Measurements from ENCODE around the gene CHPT1. TPM values are rescaled to one million over a fixed set of nuclear protein-coding genes. Genes with fewer than 3 reads are reported as not detected.

Gene CHPT1
- total and polyA plus RNA-seq, 2 experiments from 2014 or later: 22.2 to 23.0 TPM

DNA sequence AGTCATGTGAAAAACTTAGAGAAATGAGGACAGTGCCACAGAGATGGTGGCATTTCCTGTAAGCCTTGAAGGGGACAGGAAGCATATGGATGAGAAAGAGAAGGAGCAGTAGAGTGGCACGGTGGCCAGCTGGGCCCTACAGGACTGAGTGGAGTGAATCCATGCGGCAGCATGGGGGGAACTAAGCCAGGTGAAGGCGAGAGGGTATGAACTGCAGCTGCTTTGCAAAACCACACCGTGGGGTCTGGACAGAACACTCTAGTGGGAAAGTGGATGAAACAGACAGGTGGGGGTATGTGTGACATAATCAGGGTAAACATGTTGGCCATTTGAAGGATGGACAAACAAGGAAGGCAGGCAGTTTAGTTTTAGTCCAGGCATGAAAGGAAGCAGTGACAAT, 52.2 kb downstream of the CHPT1 start:
- Histone ChIP-seq H3K4me2 (no peak overlapping the region), H3F3A (replicated peaks; ENCODE audit: low read depth) (no peaks in the 10 kb centered on the region), H3K79me2 (replicated peaks; ENCODE audit: insufficient read depth) (no peaks in the 10 kb centered on the region), H3K9me2 (ENCODE audit: insufficient read depth) (no peaks in the 10 kb centered on the region), H3K4me3 (no peak overlapping the region), H3K4me1 (ENCODE audit: insufficient read depth) (peaks cover 8% of the 10 kb centered on the region), H3K27me3 (ENCODE audit: insufficient read depth) (no peaks in the 10 kb centered on the region), H3K27ac (ENCODE audit: low read depth) (no peak overlapping the region), H3K36me3 (ENCODE audit: insufficient read depth) (peaks cover 6% of the 10 kb centered on the region; the same call in 1 of the 2 replicates), H4K20me1 (replicated peaks; ENCODE audit: insufficient read depth) (no peaks in the 10 kb centered on the region; the same call in 1 of the 2 replicates), H2AFZ (no peak overlapping the region)
- Mint-ChIP-seq H3K4me1 (peaks cover 18% of the 10 kb centered on the region), H3K36me3 (ENCODE audit: low read depth) (no peaks in the 10 kb centered on the region; the same call in 2 of the 3 replicates), H3K4me3 (no peak overlapping the region), H3K27ac (no peak overlapping the region), H3K27me3 (ENCODE audit: insufficient read depth, low read depth, poor library complexity) (peaks cover 2% of the 10 kb centered on the region), H3K9me3 (no peaks in the 10 kb centered on the region)
- TF ChIP-seq ZNF331 (CRISPR knock-in tag; IDR thresholded peaks at IDR 0.05; ENCODE audit: low read depth) (no peak), CREB1 (CRISPR knock-in tag; IDR thresholded peaks at IDR 0.05; ENCODE audit: low read depth) (no peak), POLR2AphosphoS5 (IDR thresholded peaks at IDR 0.05; ENCODE audit: low read depth) (no peak), STAT1 (IDR thresholded peaks at IDR 0.05; ENCODE audit: unreplicated experiment) (no peak), EZH2 (IDR thresholded peaks at IDR 0.05; ENCODE audit: low read depth, unreplicated experiment) (no peak), NANOG (IDR thresholded peaks at IDR 0.05; ENCODE audit: borderline replicate concordance) (no peak), ZNF114 (CRISPR knock-in tag; IDR thresholded peaks at IDR 0.05) (no peak), JUNB (IDR thresholded peaks at IDR 0.05; ENCODE audit: unreplicated experiment) (no peak)
- TF ChIP-seq, protein P1, sequence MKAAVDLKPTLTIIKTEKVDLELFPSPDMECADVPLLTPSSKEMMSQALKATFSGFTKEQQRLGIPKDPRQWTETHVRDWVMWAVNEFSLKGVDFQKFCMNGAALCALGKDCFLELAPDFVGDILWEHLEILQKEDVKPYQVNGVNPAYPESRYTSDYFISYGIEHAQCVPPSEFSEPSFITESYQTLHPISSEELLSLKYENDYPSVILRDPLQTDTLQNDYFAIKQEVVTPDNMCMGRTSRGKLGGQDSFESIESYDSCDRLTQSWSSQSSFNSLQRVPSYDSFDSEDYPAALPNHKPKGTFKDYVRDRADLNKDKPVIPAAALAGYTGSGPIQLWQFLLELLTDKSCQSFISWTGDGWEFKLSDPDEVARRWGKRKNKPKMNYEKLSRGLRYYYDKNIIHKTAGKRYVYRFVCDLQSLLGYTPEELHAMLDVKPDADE (IDR thresholded peaks at IDR 0.05): no peak
- TF ChIP-seq, protein P2, sequence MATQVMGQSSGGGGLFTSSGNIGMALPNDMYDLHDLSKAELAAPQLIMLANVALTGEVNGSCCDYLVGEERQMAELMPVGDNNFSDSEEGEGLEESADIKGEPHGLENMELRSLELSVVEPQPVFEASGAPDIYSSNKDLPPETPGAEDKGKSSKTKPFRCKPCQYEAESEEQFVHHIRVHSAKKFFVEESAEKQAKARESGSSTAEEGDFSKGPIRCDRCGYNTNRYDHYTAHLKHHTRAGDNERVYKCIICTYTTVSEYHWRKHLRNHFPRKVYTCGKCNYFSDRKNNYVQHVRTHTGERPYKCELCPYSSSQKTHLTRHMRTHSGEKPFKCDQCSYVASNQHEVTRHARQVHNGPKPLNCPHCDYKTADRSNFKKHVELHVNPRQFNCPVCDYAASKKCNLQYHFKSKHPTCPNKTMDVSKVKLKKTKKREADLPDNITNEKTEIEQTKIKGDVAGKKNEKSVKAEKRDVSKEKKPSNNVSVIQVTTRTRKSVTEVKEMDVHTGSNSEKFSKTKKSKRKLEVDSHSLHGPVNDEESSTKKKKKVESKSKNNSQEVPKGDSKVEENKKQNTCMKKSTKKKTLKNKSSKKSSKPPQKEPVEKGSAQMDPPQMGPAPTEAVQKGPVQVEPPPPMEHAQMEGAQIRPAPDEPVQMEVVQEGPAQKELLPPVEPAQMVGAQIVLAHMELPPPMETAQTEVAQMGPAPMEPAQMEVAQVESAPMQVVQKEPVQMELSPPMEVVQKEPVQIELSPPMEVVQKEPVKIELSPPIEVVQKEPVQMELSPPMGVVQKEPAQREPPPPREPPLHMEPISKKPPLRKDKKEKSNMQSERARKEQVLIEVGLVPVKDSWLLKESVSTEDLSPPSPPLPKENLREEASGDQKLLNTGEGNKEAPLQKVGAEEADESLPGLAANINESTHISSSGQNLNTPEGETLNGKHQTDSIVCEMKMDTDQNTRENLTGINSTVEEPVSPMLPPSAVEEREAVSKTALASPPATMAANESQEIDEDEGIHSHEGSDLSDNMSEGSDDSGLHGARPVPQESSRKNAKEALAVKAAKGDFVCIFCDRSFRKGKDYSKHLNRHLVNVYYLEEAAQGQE (IDR thresholded peaks at IDR 0.05; ENCODE audit: unreplicated experiment): no peak
- TF ChIP-seq, protein P3, sequence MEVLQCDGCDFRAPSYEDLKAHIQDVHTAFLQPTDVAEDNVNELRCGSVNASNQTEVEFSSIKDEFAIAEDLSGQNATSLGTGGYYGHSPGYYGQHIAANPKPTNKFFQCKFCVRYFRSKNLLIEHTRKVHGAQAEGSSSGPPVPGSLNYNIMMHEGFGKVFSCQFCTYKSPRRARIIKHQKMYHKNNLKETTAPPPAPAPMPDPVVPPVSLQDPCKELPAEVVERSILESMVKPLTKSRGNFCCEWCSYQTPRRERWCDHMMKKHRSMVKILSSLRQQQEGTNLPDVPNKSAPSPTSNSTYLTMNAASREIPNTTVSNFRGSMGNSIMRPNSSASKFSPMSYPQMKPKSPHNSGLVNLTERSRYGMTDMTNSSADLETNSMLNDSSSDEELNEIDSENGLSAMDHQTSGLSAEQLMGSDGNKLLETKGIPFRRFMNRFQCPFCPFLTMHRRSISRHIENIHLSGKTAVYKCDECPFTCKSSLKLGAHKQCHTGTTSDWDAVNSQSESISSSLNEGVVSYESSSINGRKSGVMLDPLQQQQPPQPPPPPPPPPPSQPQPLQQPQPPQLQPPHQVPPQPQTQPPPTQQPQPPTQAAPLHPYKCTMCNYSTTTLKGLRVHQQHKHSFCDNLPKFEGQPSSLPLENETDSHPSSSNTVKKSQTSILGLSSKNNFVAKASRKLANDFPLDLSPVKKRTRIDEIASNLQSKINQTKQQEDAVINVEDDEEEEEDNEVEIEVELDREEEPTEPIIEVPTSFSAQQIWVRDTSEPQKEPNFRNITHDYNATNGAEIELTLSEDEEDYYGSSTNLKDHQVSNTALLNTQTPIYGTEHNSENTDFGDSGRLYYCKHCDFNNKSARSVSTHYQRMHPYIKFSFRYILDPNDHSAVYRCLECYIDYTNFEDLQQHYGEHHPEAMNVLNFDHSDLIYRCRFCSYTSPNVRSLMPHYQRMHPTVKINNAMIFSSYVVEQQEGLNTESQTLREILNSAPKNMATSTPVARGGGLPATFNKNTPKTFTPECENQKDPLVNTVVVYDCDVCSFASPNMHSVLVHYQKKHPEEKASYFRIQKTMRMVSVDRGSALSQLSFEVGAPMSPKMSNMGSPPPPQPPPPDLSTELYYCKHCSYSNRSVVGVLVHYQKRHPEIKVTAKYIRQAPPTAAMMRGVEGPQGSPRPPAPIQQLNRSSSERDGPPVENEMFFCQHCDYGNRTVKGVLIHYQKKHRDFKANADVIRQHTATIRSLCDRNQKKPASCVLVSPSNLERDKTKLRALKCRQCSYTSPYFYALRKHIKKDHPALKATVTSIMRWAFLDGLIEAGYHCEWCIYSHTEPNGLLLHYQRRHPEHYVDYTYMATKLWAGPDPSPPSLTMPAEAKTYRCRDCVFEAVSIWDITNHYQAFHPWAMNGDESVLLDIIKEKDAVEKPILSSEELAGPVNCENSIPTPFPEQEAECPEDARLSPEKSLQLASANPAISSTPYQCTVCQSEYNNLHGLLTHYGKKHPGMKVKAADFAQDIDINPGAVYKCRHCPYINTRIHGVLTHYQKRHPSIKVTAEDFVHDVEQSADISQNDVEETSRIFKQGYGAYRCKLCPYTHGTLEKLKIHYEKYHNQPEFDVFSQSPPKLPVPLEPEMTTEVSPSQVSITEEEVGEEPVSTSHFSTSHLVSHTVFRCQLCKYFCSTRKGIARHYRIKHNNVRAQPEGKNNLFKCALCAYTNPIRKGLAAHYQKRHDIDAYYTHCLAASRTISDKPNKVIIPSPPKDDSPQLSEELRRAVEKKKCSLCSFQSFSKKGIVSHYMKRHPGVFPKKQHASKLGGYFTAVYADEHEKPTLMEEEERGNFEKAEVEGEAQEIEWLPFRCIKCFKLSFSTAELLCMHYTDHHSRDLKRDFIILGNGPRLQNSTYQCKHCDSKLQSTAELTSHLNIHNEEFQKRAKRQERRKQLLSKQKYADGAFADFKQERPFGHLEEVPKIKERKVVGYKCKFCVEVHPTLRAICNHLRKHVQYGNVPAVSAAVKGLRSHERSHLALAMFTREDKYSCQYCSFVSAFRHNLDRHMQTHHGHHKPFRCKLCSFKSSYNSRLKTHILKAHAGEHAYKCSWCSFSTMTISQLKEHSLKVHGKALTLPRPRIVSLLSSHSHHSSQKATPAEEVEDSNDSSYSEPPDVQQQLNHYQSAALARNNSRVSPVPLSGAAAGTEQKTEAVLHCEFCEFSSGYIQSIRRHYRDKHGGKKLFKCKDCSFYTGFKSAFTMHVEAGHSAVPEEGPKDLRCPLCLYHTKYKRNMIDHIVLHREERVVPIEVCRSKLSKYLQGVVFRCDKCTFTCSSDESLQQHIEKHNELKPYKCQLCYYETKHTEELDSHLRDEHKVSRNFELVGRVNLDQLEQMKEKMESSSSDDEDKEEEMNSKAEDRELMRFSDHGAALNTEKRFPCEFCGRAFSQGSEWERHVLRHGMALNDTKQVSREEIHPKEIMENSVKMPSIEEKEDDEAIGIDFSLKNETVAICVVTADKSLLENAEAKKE (CRISPR knock-in tag; IDR thresholded peaks at IDR 0.05): no peak
- TF ChIP-seq, protein P4, sequence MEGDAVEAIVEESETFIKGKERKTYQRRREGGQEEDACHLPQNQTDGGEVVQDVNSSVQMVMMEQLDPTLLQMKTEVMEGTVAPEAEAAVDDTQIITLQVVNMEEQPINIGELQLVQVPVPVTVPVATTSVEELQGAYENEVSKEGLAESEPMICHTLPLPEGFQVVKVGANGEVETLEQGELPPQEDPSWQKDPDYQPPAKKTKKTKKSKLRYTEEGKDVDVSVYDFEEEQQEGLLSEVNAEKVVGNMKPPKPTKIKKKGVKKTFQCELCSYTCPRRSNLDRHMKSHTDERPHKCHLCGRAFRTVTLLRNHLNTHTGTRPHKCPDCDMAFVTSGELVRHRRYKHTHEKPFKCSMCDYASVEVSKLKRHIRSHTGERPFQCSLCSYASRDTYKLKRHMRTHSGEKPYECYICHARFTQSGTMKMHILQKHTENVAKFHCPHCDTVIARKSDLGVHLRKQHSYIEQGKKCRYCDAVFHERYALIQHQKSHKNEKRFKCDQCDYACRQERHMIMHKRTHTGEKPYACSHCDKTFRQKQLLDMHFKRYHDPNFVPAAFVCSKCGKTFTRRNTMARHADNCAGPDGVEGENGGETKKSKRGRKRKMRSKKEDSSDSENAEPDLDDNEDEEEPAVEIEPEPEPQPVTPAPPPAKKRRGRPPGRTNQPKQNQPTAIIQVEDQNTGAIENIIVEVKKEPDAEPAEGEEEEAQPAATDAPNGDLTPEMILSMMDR (conservative IDR thresholded peaks at IDR 0.05; ENCODE audit: low read depth in 2 of 2): no peak
- DNase-seq (ENCODE audit: low spot score): no peak
- no peak for ATAC-seq
